ENCODE measurements around the gene RAB31.

The RAB31 gene

DNA sequence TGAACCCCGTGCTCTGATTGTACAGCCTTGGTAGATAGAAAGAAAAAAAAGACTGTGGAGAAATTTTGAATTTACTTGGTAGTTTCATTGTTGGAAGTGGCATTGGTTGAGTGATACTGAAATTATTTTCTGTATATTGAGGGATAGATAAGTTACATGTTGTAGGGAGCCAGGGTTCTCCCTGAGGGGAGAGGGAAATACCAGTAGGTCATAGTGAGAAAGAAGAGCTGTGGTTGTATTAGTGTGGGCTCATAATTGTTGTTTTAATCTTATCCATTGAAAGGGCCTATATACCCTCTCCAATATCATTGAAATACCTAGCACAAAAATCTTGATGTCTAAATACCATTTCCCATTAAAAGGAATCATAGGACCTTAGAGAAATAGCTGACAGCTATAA is 16.9 kb upstream of the RAB31 start:
- no peaks in the 10 kb centered on the region for H3K9me3 ChIP-seq
- no peaks in the 10 kb centered on the region for H3K4me1 ChIP-seq
- H3K4me3 ChIP-seq, result no peak overlapping the region
- H3K36me3 ChIP-seq, result no peaks in the 10 kb centered on the region
- no peak for TF ChIP-seq Cebpa-rat (IDR thresholded peaks at IDR 0.05)
- H3K27me3 ChIP-seq, result no peaks in the 10 kb centered on the region
- H4K20me1 ChIP-seq, result no peaks in the 10 kb centered on the region
- no peak overlapping the region for H3K27ac ChIP-seq
- H3K4me2 ChIP-seq, result no peak overlapping the region
- no peak overlapping the region for H3K9ac ChIP-seq

DNA sequence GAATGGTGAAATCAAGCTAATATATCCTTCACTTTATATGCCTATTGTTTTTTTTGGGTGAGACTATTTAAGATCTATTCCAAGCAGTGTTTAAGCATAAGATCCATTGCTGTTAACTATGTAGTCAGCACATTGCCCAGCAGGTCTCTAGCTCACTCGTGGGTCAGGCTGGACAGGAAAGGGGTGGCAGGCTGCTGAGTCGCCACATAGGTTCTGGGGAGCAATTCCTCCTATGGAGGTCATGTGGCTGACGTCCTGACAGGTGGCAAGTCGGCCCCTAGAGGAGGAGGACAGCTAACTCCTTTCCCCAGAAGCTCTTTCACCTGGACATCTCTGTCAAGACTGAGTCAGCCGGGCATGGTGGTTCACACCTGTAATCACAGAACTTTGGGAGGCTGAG is 13.9 kb upstream of the RAB31 start:
- Histone ChIP-seq H3K4me1 (no peaks in the 10 kb centered on the region), H3K4me2 (no peak overlapping the region), H3K9ac (no peak overlapping the region), H3K27me3 (no peaks in the 10 kb centered on the region), H4K20me1 (no peaks in the 10 kb centered on the region), H3K9me3 (no peaks in the 10 kb centered on the region), H3K36me3 (no peaks in the 10 kb centered on the region), H3K27ac (no peak overlapping the region), H3K4me3 (no peak overlapping the region)
- no peak for TF ChIP-seq Cebpa-rat (IDR thresholded peaks at IDR 0.05)

- Histone ChIP-seq H3K9me3 (no peaks in the 10 kb centered on the region), H3K27me3 (no peaks in the 10 kb centered on the region), H3K4me3 (no peak overlapping the region), H3K36me3 (no peaks in the 10 kb centered on the region), H3K4me1 (no peaks in the 10 kb centered on the region), H3K4me2 (no peak overlapping the region), H3K9ac (no peak overlapping the region), H3K27ac (no peak overlapping the region), H4K20me1 (no peaks in the 10 kb centered on the region)
- TF ChIP-seq Cebpa-rat (IDR thresholded peaks at IDR 0.05), result no peak
Measured at GRCh38 chr18:9694952-9695495, 13.1 kb upstream of the RAB31 start.

- no peaks in the 10 kb centered on the region for H4K20me1 ChIP-seq
- no peak overlapping the region for H3K27ac ChIP-seq
- H3K27me3 ChIP-seq, result no peaks in the 10 kb centered on the region
- no peak overlapping the region for H3K4me3 ChIP-seq
- no peak overlapping the region for H3K4me2 ChIP-seq
- no peaks in the 10 kb centered on the region for H3K4me1 ChIP-seq
- H3K9ac ChIP-seq, result no peak overlapping the region
- H3K36me3 ChIP-seq, result no peaks in the 10 kb centered on the region
- TF ChIP-seq Cebpa-rat (IDR thresholded peaks at IDR 0.05), result no peak
- H3K9me3 ChIP-seq, result no peaks in the 10 kb centered on the region
Measured at GRCh38 chr18:9695605-9696004, 12.5 kb upstream of the RAB31 start.

DNA sequence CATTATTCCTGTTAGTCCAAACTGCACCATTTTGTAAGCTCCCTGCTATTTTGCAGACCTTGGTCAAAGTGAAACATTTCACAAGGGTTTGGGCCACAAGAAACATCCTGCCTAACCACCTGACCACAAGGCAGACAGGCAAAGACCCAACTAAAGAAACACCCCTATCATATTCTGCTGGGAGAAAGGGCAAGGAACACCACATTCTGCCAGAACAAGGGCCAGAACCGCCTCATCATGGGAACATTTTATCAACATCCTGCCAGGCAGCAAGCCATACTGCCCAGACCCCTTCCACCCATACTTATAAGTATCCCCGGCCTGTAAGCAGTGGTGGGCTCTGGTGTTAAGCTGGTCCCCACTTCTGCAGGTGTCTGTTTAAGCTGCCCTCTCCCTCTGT is 12.0 kb upstream of the RAB31 start:
- H3K4me2 ChIP-seq, result no peak overlapping the region
- TF ChIP-seq Cebpa-rat (IDR thresholded peaks at IDR 0.05), result no peak
- H3K9ac ChIP-seq, result no peak overlapping the region
- no peaks in the 10 kb centered on the region for H4K20me1 ChIP-seq
- no peak overlapping the region for H3K27ac ChIP-seq
- no peak overlapping the region for H3K4me3 ChIP-seq
- H3K9me3 ChIP-seq, result no peaks in the 10 kb centered on the region
- no peaks in the 10 kb centered on the region for H3K27me3 ChIP-seq
- H3K36me3 ChIP-seq, result no peaks in the 10 kb centered on the region
- no peaks in the 10 kb centered on the region for H3K4me1 ChIP-seq

DNA sequence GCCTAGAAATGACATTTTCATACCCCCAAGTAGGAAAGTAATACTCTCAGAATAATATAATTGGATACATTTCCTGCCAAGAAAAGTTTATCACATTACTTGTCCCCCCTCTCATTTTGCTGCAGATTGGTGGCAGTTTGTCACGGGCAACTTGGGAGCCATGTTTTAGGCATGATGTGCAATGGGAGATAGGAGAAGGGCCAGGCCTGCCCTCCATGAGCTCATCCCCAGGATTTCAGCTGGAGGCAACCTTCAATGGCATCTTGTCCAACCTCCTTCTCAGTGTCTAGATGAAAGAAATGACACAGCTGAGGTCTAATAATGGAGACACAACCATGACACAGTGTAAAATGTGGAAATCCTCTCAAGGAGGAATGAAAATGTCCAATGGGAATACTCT is 11.4 kb upstream of the RAB31 start:
- no peak for TF ChIP-seq Cebpa-rat (IDR thresholded peaks at IDR 0.05)
- Histone ChIP-seq H3K9me3 (no peaks in the 10 kb centered on the region), H3K4me2 (no peak overlapping the region), H3K36me3 (no peaks in the 10 kb centered on the region), H3K4me1 (peaks cover 5% of the 10 kb centered on the region), H3K4me3 (no peak overlapping the region), H3K9ac (no peak overlapping the region), H3K27me3 (no peaks in the 10 kb centered on the region), H4K20me1 (no peaks in the 10 kb centered on the region), H3K27ac (no peak overlapping the region)

DNA sequence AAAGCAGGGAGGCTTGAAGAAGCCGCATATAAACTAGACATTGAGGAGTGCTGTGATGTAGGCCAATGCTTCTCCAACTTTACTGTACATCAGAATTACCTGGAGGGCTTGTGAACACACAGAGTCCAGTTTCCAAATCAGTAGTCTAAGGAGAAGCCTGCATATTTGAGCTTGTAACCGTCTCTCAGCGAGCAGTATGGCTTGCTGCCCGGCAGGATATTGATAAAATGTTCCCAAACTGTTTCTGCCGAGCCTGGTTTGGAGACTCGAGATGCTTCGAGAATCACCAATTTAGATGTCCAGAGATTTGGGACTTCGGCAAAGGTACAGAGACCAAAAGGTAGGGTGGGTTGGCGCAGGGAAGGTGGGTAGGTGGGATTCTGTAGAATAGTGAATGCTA is 11.0 kb upstream of the RAB31 start:
- H3K9ac ChIP-seq, result no peak overlapping the region
- H3K9me3 ChIP-seq, result no peaks in the 10 kb centered on the region
- no peaks in the 10 kb centered on the region for H3K27me3 ChIP-seq
- H3K36me3 ChIP-seq, result no peaks in the 10 kb centered on the region
- no peak overlapping the region for H3K4me3 ChIP-seq
- TF ChIP-seq Cebpa-rat (IDR thresholded peaks at IDR 0.05), result no peak
- no peak overlapping the region for H3K27ac ChIP-seq
- H3K4me1 ChIP-seq, result peaks cover 9% of the 10 kb centered on the region
- H3K4me2 ChIP-seq, result no peak overlapping the region
- no peaks in the 10 kb centered on the region for H4K20me1 ChIP-seq

DNA sequence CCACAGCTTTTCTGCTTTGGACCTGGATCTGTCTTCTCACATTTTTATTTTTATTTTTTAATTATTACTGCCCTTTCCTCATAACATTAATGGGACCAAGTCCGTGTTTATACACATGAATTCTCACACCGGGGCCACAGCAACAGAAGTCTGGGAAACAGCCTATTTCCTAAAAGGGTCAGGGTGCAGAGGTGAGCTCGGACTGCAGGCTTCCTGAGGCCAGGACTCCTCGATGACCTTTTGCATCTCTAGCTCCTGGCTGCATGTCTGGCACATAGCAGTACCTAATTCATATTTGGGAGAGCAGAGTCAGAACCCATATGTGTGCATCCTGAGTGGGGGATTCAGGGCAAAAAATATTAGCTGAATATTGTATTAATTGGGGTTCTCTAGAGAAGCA is 9.6 kb upstream of the RAB31 start:
- Histone ChIP-seq H3K27ac (no peak overlapping the region), H3K4me2 (no peak overlapping the region), H4K20me1 (no peaks in the 10 kb centered on the region), H3K9me3 (no peaks in the 10 kb centered on the region), H3K36me3 (no peaks in the 10 kb centered on the region), H3K4me1 (peaks cover 12% of the 10 kb centered on the region), H3K9ac (no peak overlapping the region), H3K27me3 (no peaks in the 10 kb centered on the region), H3K4me3 (no peak overlapping the region)
- no peak for TF ChIP-seq Cebpa-rat (IDR thresholded peaks at IDR 0.05)

GRCh38 chr18:9700261-9700796 is 7.8 kb upstream of the RAB31 start:
- no peak overlapping the region for H3K27ac ChIP-seq
- TF ChIP-seq Cebpa-rat (IDR thresholded peaks at IDR 0.05), result no peak
- H4K20me1 ChIP-seq, result no peaks in the 10 kb centered on the region
- no peaks in the 10 kb centered on the region for H3K36me3 ChIP-seq
- H3K4me2 ChIP-seq, result no peak overlapping the region
- peaks cover 15% of the 10 kb centered on the region for H3K4me1 ChIP-seq
- no peaks in the 10 kb centered on the region for H3K9me3 ChIP-seq
- no peak overlapping the region for H3K9ac ChIP-seq
- no peaks in the 10 kb centered on the region for H3K27me3 ChIP-seq
- no peak overlapping the region for H3K4me3 ChIP-seq

- Histone ChIP-seq H3K4me3 (no peak overlapping the region), H3K36me3 (no peaks in the 10 kb centered on the region), H3K9ac (no peak overlapping the region), H3K27me3 (peaks cover 7% of the 10 kb centered on the region), H3K9me3 (no peaks in the 10 kb centered on the region), H3K4me2 (peak overlapping the region; percentile 46), H3K4me1 (peaks cover 16% of the 10 kb centered on the region), H3K27ac (no peak overlapping the region), H4K20me1 (no peaks in the 10 kb centered on the region)
- no peak for TF ChIP-seq Cebpa-rat (IDR thresholded peaks at IDR 0.05)
Measured at GRCh38 chr18:9701609-9702349, 6.3 kb upstream of the RAB31 start.
